ENCODE data around the gene TTC3.

The TTC3 gene

GRCh38 chr21:37157938-37158337 is 84.9 kb downstream of the TTC3 start:
- no peak for FAIRE-seq

- FAIRE-seq: no peak
These were observed 86.2 kb downstream of the TTC3 start for GRCh38 chr21:37159053-37159776.

- FAIRE-seq: no peak
These were observed 86.9 kb downstream of the TTC3 start for GRCh38 chr21:37159949-37160348.

GRCh38 chr21:37164742-37165141 is 91.7 kb downstream of the TTC3 start:
- no peak for FAIRE-seq

- no peak for FAIRE-seq
These were observed 92.5 kb downstream of the TTC3 start for GRCh38 chr21:37165586-37165985.

GRCh38 chr21:37166733-37167132 is 93.7 kb downstream of the TTC3 start:
- FAIRE-seq: no peak

GRCh38 chr21:37168666-37169065 is 95.6 kb downstream of the TTC3 start:
- FAIRE-seq: no peak

- FAIRE-seq: no peak
These were observed 99.6 kb downstream of the TTC3 start for GRCh38 chr21:37172646-37173045.

GRCh38 chr21:37176716-37177115 is 103.7 kb downstream of the TTC3 start:
- no peak for FAIRE-seq

- FAIRE-seq: no peak
These were observed 108.0 kb downstream of the TTC3 start for GRCh38 chr21:37181059-37181458.

- FAIRE-seq: no peak
These were observed 109.2 kb downstream of the TTC3 start for GRCh38 chr21:37182222-37182621.

- FAIRE-seq: no peak
These were observed 110.7 kb downstream of the TTC3 start for GRCh38 chr21:37183749-37184148.

- FAIRE-seq: no peak
These were observed 111.9 kb downstream of the TTC3 start for GRCh38 chr21:37184784-37185593.

- FAIRE-seq: no peak
These were observed 113.9 kb downstream of the TTC3 start for GRCh38 chr21:37186983-37187382.

- FAIRE-seq: no peak
These were observed 115.8 kb downstream of the TTC3 start for GRCh38 chr21:37188825-37189224.

- peak; percentile 97 for FAIRE-seq
These were observed 119.0 kb downstream of the TTC3 start for GRCh38 chr21:37192019-37192418.

- no peak for FAIRE-seq
These were observed 120.0 kb downstream of the TTC3 start for GRCh38 chr21:37193006-37193405.

- no peak for FAIRE-seq
These were observed 120.6 kb downstream of the TTC3 start for GRCh38 chr21:37193676-37194075.

- FAIRE-seq: no peak
These were observed 122.0 kb downstream of the TTC3 start for GRCh38 chr21:37195059-37195458.

- FAIRE-seq: no peak
These were observed 122.6 kb downstream of the TTC3 start for GRCh38 chr21:37195610-37196009.

- no peak for FAIRE-seq
These were observed 123.8 kb downstream of the TTC3 start for GRCh38 chr21:37196847-37197246.

- FAIRE-seq: no peak
These were observed 124.7 kb downstream of the TTC3 start for GRCh38 chr21:37197746-37198145.

GRCh38 chr21:37199057-37199924 is 126.2 kb downstream of the TTC3 start:
- no peak for FAIRE-seq
